Vagina (tissue), 2 donors: ENCODE data around the gene C3orf49. TPM values are rescaled to one million over a fixed set of nuclear protein-coding genes. Genes with fewer than 3 reads are reported as not detected.

Experiments used
- DNase-seq, 2 donors: peaks; one replicate each; pipeline ENCODE4 v3.0.0-alpha.2; 2017; ENCODE audit errors: extremely low spot score in 2 of 2
- H3K27ac ChIP-seq: fragments of 200-600 bp; sonication (generic); one replicate; pipeline ENCODE4 v1.5.1; 2019
- H3K27me3 ChIP-seq: fragments of 200-600 bp; sonication (generic); one replicate; pipeline ENCODE4 v1.5.1; 2019
- H3K36me3 ChIP-seq, 2 donors: fragments of 200-600 bp; sonication (generic); one replicate each; pipeline ENCODE4 v1.5.1; 2017 to 2019
- H3K4me1 ChIP-seq: fragments of 200-600 bp; sonication (generic); one replicate; pipeline ENCODE4 v1.5.1; 2019
- H3K4me3 ChIP-seq, 2 donors: fragments of 200-600 bp; sonication (generic); 1 replicate in 1 of 2; 2 replicates in 1 of 2; pipeline ENCODE4 v1.5.1; 2016 to 2019
- H3K9me3 ChIP-seq: fragments of 200-600 bp; sonication (generic); one replicate; pipeline ENCODE4 v1.5.1; 2019
- POLR2A ChIP-seq, 2 donors: fragments of 450-650 bp; IDR thresholded peaks; one replicate each; pipeline ENCODE4 v1.6.1; 2017; ENCODE audit warnings: antibody characterized with exemption in 2 of 2, mild to moderate bottlenecking in 2 of 2, moderate library complexity in 2 of 2
- POLR2AphosphoS5 ChIP-seq, 2 donors: sonication (generic); formaldehyde crosslinking; IDR thresholded peaks; one replicate each; pipeline ENCODE4 v1.9.0; 2017; ENCODE audit warnings: antibody characterized with exemption in 2 of 2, mild to moderate bottlenecking in 2 of 2, low read depth in 1 of 2; ENCODE audit not compliant: insufficient read depth in 1 of 2
- intact Hi-C: fragments of 100-400 bp; cut with DNase I; formaldehyde crosslinking; loops from one replicate; pipeline ENCODE4 v1.15.1; 2023
- total RNA-seq: library from RNA; depleted of rRNA; stranded (reverse); fragments of >200 nt; gene quantifications from one replicate; pipeline ENCODE4 v1.2.3, GENCODE V29; 2016
- TF ChIP-seq, protein P1 (sequence below), 3 experiments: fragments of 450-650 bp in 2 of 3; fragments of 200-600 bp in 1 of 3; sonication (generic) in 1 of 3; IDR thresholded peaks; one replicate each; pipeline ENCODE4 v1.5.1; 2017 to 2019; ENCODE audit warnings: antibody characterized with exemption in 3 of 3, mild to moderate bottlenecking in 2 of 3, moderate library complexity in 2 of 3

Gene C3orf49
- total RNA-seq, 1 donor from 2014 or later = not detected

- TF ChIP-seq POLR2A (IDR thresholded peaks at IDR 0.05) (no peak), POLR2AphosphoS5 (IDR thresholded peaks at IDR 0.05; ENCODE audit: insufficient read depth in 1 of 2, low read depth in 1 of 2) (no peak)
- TF ChIP-seq, protein P1, sequence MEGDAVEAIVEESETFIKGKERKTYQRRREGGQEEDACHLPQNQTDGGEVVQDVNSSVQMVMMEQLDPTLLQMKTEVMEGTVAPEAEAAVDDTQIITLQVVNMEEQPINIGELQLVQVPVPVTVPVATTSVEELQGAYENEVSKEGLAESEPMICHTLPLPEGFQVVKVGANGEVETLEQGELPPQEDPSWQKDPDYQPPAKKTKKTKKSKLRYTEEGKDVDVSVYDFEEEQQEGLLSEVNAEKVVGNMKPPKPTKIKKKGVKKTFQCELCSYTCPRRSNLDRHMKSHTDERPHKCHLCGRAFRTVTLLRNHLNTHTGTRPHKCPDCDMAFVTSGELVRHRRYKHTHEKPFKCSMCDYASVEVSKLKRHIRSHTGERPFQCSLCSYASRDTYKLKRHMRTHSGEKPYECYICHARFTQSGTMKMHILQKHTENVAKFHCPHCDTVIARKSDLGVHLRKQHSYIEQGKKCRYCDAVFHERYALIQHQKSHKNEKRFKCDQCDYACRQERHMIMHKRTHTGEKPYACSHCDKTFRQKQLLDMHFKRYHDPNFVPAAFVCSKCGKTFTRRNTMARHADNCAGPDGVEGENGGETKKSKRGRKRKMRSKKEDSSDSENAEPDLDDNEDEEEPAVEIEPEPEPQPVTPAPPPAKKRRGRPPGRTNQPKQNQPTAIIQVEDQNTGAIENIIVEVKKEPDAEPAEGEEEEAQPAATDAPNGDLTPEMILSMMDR (IDR thresholded peaks at IDR 0.05) = no peak
- no peaks in the 10 kb centered on the region for H3K4me1 ChIP-seq
- H3K27ac ChIP-seq = no peak overlapping the region
- no peaks in the 10 kb centered on the region for H3K27me3 ChIP-seq
- H3K9me3 ChIP-seq = no peaks in the 10 kb centered on the region
- H3K36me3 ChIP-seq = no peaks in the 10 kb centered on the region
- no peak overlapping the region for H3K4me3 ChIP-seq
- DNase-seq = no peak
- intact Hi-C loops = no loop called here
Measured at GRCh38 chr3:63798949-63799348, 20.1 kb upstream of the C3orf49 start.

DNA sequence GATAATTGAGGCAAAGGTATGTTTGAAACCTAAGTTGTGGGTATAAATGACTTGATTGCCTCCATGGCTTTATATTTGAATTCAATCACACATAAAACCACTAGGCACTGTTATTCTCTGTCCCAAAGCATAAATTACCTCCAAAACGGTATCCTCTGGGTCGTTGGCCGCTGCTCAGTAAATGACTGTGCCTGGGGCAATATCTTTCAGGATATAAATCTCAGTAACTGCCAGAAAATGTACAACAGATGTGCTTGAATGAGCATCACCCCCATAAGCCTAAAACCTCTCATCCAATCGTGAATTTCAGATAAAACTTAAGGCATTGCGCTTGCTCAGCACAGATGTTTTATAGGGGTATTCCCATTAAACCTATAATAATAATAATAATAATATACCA, 19.0 kb upstream of the C3orf49 start:
- no peak overlapping the region for H3K4me3 ChIP-seq
- no peaks in the 10 kb centered on the region for H3K36me3 ChIP-seq
- TF ChIP-seq POLR2A (IDR thresholded peaks at IDR 0.05) (no peak), POLR2AphosphoS5 (IDR thresholded peaks at IDR 0.05; ENCODE audit: insufficient read depth in 1 of 2, low read depth in 1 of 2) (no peak)
- TF ChIP-seq, protein P1 (IDR thresholded peaks at IDR 0.05) = no peak
- no peaks in the 10 kb centered on the region for H3K27me3 ChIP-seq
- intact Hi-C loops = no loop called here
- H3K9me3 ChIP-seq = no peaks in the 10 kb centered on the region
- no peaks in the 10 kb centered on the region for H3K4me1 ChIP-seq
- H3K27ac ChIP-seq = no peak overlapping the region
- DNase-seq = no peak

DNA sequence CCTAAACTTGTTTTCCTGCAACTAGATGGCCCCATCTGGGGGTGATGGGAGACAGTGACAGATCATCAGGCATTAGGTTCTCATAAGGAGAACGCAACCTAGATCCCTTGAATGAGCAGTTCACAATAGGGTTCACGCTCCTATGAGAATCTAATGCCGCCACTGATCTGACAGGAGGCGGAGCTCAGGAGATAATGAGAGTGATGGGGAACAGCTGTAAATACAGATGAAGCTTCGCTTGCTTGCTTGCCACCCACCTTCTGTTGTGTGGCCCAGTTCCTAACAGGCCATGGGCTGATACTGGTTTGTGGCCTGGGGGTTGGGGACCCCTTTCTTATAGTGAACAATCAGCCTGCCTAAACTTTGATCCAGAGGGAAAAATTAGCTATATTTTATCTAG, 15.2 kb upstream of the C3orf49 start:
- Histone ChIP-seq H3K36me3 (no peaks in the 10 kb centered on the region), H3K27ac (no peak overlapping the region), H3K9me3 (no peaks in the 10 kb centered on the region), H3K27me3 (no peaks in the 10 kb centered on the region), H3K4me1 (no peaks in the 10 kb centered on the region), H3K4me3 (no peak overlapping the region)
- intact Hi-C loops = no loop called here
- no peak for DNase-seq
- TF ChIP-seq POLR2A (IDR thresholded peaks at IDR 0.05) (no peak), POLR2AphosphoS5 (IDR thresholded peaks at IDR 0.05; ENCODE audit: insufficient read depth in 1 of 2, low read depth in 1 of 2) (no peak)
- TF ChIP-seq, protein P1 (IDR thresholded peaks at IDR 0.05) = no peak

DNA sequence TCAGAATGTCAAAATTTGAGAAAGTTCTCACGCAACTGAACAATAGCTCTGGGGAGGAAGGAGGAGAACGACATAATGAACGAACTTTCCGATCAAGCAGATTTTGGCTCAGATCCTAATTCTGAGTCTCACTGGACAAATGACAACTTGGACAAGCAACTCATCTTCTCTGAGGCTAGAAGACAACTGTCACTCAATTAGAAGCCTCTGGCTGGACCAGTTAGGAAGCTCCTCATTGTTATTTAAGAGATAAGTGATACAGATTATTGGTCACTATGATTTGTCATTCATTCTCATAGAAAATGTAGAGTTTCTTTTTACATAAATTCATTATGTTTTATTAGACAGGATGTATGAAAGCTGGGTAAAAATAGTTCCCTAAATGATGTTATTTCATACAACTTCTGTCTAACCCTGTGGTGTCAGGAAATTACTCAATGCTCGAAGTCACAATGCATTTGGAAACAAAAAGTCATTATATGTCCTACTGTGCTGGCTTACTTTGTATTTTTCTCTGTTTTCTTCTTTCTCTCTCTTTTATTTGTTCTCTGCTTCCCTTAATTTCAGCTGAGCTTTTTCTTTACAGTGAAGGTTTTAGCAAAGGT, 11.0 kb upstream of the C3orf49 start:
- H3K27ac ChIP-seq = no peak overlapping the region
- no peaks in the 10 kb centered on the region for H3K36me3 ChIP-seq
- TF ChIP-seq POLR2A (IDR thresholded peaks at IDR 0.05) = no peak
- no peak for TF ChIP-seq POLR2AphosphoS5 (IDR thresholded peaks at IDR 0.05; ENCODE audit: insufficient read depth in 1 of 2, low read depth in 1 of 2)
- TF ChIP-seq, protein P1 (IDR thresholded peaks at IDR 0.05) = no peak
- no peak for DNase-seq
- no peaks in the 10 kb centered on the region for H3K9me3 ChIP-seq
- intact Hi-C loops = no loop called here
- no peaks in the 10 kb centered on the region for H3K4me1 ChIP-seq
- no peaks in the 10 kb centered on the region for H3K27me3 ChIP-seq
- H3K4me3 ChIP-seq = no peak overlapping the region

DNA sequence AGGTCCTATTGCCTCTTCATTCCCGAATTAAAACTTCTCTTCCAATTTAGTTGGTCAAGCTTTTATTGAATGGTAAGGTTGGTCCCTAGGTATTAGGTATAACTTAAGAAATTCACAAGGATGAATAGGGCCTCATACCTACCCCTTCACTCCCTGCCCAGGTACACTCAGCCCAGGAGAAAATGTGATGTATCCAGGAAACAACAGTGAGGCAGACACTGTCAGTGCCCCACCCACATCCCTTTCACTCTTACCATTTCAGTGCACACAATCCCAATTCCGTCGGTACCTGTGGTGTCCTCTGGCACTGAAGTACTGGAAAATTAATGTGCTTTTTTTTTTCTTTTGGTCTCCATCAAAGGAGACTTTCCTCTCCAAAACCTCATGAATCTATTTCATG, 10.5 kb upstream of the C3orf49 start:
- no peak for DNase-seq
- H3K9me3 ChIP-seq = no peaks in the 10 kb centered on the region
- no peak overlapping the region for H3K27ac ChIP-seq
- H3K36me3 ChIP-seq = no peaks in the 10 kb centered on the region
- H3K27me3 ChIP-seq = no peaks in the 10 kb centered on the region
- intact Hi-C loops = no loop called here
- TF ChIP-seq POLR2A (IDR thresholded peaks at IDR 0.05) = no peak
- TF ChIP-seq POLR2AphosphoS5 (IDR thresholded peaks at IDR 0.05; ENCODE audit: insufficient read depth in 1 of 2, low read depth in 1 of 2) = no peak
- TF ChIP-seq, protein P1 (IDR thresholded peaks at IDR 0.05) = no peak
- no peaks in the 10 kb centered on the region for H3K4me1 ChIP-seq
- no peak overlapping the region for H3K4me3 ChIP-seq
